GM18517 (cell line): ENCODE results near the gene CNNM2.
"Not testable (repeated sequence)": the region's sequence is repeated elsewhere in the genome, so short reads cannot be mapped to it uniquely, and the experiment has no call there.

Source experiments
- ATAC-seq: cut with Tn5 transposase; IDR thresholded peaks from one replicate; pipeline ENCODE4 v1.9.1; 2021; ENCODE audit warnings: mild to moderate bottlenecking, moderate library complexity; ENCODE audit not compliant: unreplicated experiment

Gene CNNM2

GRCh38 chr10:102964713-102965112 lies 46.6 kb downstream of the CNNM2 start:
- no peak for ATAC-seq

GRCh38 chr10:102965311-102965851 lies 47.3 kb downstream of the CNNM2 start:
- no peak for ATAC-seq

GRCh38 chr10:102967123-102967522 lies 49.0 kb downstream of the CNNM2 start:
- ATAC-seq: no peak

DNA sequence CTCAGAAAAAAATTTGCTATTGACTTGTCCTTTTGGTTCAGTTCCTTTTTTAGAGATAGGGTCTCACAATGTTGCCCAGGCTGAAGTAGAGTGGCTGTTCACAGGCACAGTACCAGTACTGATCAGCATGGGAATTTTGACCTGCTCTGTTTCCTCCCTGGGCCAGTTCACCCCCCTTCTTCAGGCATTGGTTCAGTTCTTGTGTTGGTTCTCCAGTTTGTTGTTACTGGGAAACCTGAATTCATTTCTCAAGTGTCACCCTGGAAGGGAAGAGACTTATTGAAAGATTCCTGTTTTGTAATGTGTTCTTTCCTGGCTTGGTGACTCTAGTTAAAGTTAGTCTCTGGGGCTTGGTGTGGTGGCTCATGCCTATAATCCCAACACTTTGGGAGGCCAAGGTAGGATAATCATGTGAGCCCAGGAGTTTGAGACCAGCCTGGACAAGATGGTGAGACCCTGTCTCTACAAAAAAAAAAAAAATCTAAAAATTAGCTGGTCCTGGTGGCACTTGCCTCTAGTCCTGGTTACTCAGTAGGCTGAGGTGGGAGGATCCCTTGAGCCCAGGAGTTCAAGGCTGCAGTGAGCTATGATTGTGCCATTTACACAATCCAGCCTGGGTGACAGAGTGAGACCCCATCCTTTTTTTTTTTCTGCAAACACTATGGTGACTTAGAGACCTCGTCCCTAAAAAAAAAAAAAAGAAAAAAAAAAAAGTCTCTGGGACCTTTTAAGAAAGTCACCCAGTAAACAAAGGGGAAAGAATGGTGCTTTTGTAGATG lies 52.7 kb downstream of the CNNM2 start:
- ATAC-seq: no peak

DNA sequence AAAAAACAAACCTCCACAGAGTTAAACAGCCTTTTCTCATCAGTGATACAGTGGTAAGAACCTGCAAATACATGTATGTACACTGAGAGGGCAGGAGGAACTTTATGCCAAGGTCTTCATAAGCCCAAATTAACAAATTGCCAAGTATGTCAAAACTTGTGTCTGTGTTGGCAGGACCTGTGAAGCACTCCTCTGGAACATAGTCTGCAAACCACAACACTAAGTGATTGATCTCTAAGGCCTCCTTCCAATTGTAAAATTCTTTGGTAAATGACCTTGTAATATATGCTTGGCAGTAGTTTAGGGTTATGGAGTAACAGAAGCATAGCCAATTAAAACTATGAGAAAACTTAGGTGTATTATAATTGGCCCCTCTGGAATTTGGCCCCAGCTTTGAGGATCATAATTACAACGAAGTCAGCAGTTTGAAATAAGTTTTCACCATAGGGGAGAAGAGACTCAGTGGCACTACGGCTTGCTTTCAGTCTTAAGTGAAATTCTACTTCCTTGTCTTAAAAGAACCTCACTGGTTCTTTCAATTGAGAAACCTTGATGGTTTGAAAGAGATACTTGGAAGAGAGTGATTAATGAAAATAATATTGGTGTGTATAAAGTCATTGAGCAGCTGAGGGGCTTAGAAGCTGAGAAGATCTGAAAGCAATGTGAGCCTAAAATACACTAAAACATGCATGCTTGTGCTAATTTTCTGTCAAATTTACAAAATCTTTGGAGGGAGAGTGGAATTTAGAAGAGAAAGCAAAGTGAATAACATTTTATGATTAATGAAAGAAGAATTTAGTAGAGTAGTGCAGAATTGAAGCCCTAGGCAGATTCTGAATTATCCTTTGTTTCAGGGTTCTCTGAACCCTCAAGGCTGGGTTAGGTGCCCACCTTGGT lies 57.6 kb downstream of the CNNM2 start:
- no peak for ATAC-seq

- ATAC-seq: not testable (repeated sequence)
Measured at GRCh38 chr10:102976380-102976726, 58.3 kb downstream of the CNNM2 start.

GRCh38 chr10:102982296-102982695 lies 64.2 kb downstream of the CNNM2 start:
- no peak for ATAC-seq

DNA sequence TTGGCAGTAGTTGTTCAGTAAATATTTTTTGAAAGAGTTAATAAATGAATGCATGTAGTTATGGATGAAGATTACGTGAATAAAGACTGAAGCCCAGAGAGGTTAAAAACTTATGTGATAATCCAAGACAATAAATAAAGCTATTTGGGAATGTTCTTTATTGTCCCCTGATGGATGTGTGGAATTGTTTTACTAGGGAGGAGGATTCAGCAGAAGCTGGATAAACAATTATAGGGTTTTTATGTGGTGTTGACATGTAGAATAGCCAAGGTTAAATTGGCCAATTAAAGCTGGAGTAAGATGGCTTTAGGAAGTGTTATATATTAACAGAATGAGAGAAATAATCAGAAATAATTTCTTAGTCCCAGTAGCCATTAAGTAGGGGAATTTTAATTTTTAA lies 66.0 kb downstream of the CNNM2 start:
- ATAC-seq: no peak

GRCh38 chr10:102985811-102986210 lies 67.7 kb downstream of the CNNM2 start:
- no peak for ATAC-seq

GRCh38 chr10:102988404-102989314 lies 70.6 kb downstream of the CNNM2 start:
- no peak for ATAC-seq

DNA sequence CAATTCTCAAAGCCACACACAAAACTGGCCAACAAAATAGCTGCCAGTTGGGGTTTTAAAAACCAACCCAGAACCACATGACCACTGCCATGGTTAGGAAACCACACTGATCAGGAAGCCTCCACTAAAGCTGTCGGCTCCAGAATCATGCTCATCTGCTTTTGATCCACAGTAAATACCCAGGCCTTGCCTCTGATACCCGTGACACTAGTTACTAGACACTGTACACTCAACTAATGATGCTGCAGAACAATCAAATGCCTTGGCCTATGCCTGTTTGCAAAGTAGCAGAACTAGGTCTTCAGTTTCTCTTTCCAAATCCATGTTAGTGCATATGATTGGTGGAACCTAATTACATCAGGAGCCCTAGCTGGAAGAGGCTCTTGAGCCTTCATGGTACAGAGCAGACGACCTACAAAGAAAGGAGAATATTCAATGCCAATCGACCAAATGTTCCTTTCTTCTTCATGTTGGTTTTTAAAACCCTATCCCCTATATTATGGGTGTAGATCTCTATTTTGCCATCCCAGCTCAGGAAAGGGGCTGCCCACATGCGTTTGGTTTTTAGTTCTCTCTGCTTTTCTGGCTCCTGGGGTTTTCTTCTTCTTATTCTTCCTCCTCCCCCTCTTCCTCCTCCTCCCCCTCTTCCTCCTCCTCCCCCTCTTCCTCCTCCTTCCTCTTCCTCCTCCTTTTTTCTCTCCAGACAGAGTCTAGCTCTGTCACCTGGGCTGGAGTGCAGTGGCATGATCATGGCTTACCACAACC lies 76.6 kb downstream of the CNNM2 start:
- no peak for ATAC-seq

DNA sequence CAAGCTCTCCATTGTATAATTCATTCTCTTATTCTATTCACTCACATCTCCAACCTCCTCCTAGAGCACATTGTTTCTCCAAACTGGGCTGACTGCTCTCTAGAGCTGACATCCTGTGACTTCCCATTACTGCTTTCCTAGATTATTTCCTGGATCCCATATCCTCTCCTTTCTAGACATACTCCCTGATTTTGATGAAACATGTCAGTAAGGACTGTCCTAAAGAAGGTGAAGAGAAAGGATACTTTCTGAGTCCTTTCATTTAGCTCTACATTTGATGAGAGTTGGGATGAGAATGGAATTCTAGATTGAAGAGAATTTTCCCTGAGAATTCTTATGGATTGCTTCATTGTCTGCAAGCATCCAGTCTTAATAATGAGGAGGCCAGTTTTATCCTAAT lies 78.8 kb downstream of the CNNM2 start:
- ATAC-seq: no peak

GRCh38 chr10:102997998-102998397 lies 79.9 kb downstream of the CNNM2 start:
- ATAC-seq: no peak

DNA sequence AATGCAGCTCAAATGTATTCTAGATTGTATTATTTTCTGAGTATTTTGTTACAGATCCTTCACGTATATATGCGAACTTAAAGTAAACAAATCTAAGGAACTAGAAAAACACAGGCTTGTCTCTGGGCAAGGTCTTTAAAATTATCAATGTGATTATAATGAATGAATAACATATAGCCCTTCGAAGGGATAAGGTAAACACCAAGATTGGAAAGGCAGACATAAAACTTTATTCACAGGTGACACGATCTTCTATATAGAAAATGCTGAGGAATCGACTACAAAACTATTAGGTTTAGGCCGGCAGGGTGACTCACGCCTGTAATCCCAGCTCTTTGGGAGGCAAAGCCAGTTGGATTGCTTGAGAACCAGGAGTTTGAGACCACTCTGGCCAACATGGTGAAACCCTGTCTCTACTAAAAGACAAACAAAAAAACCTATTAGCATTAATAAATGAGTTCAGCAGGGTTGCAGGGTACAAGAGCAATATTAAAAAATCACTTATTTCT lies 80.4 kb downstream of the CNNM2 start:
- no peak for ATAC-seq

GRCh38 chr10:103000050-103000449 lies 82.0 kb downstream of the CNNM2 start:
- ATAC-seq: not testable (repeated sequence)

GRCh38 chr10:103007017-103007416 lies 88.9 kb downstream of the CNNM2 start:
- no peak for ATAC-seq

- no peak for ATAC-seq
Measured at GRCh38 chr10:103013416-103013815, 95.3 kb downstream of the CNNM2 start.

DNA sequence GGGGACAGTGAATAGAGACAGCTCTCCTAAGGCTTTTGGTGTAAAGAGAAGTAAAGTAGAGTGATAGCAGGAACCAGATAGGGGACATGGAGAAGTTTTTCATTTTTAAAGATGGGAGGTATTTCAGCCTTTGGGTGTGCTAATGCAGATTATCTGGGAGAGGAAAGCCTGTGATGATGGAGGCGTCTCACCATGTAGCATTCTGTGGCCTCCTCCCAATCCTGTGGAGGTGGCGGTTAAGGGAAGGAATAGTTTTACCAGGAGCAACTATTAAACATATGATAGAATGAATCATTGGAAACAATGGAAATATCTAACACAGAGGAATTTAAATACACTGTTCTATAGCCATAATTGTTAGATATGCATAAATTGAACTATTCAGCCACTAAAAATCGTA lies 101.3 kb downstream of the CNNM2 start:
- ATAC-seq: no peak

DNA sequence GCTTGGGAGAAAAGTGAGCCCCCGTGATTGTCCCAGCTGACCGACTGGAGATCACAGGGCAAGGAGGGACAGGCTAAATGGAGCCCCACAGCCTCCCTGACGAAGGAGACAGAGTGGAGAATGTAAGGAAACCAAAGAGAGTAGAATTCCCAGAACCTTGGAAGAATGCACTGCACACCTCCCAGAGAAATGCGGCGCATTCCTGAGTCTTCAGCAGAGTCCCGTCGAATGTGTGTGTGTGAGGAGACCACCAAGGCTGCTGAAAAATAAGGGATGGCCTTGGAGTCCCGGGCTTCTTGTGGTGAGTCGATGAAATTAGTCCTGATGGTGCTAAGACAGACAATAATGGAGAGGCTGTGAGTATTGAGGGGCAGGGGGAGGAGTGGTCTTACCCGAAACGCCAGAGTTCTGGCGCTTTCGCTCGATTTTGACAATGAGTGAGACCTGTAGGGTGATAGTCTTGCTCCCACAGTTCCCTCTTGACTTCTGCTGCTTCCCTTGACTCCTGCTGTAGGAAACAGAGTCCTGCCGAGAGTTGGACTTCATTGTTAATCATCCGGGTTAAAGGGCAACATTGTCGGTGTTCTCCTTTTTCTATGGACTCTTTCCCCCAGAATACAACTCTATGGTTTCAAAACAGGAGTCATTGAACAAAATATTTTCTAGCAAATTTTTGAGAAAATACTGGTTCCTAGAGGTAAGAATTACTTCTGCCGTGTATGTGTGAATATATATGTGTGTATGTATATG lies 103.2 kb downstream of the CNNM2 start:
- no peak for ATAC-seq
